Peyer's patch (tissue), 4 donors: ENCODE results near the gene APC2.

Source experiments
- CTCF ChIP-seq, 6 experiments: fragments of 450-650 bp in 4 of 6; fragments of 200-600 bp in 2 of 6; sonication (generic) in 1 of 6; IDR thresholded peaks; one replicate each; pipeline ENCODE4 v1.5.1; 2017 to 2019; ENCODE audit warnings: antibody characterized with exemption in 6 of 6, mild to moderate bottlenecking in 3 of 6, moderate library complexity in 1 of 6
- POLR2A ChIP-seq, 2 donors: fragments of 450-650 bp; IDR thresholded peaks; one replicate each; pipeline ENCODE4 v1.5.1; 2017; ENCODE audit warnings: antibody characterized with exemption in 2 of 2, mild to moderate bottlenecking in 2 of 2, moderate library complexity in 2 of 2

GRCh38 chr19:1401138-1401888, 48.6 kb upstream of the APC2 start, which contains the start of gene GAMT:
- TF ChIP-seq POLR2A (IDR thresholded peaks at IDR 0.05) (no peak), CTCF (IDR thresholded peaks at IDR 0.05) (peak; percentile 3 to 49 (median 38))
